OCI-LY3 (cell line): ENCODE data around the gene DDX10.
"Not testable (repeated sequence)": the region's sequence is repeated elsewhere in the genome, so short reads cannot be mapped to it uniquely, and the experiment has no call there.

ENCODE experiments used
- EZH2phosphoT487 ChIP-seq: fragments of 200-600 bp; shearing (Covaris generic); IDR thresholded peaks from 2 replicates; pipeline ENCODE4 v1.6.1; 2018; ENCODE audit warnings: antibody characterized with exemption, mixed run types, low read depth
- TF ChIP-seq, protein P1 (sequence below): fragments of 200-600, 300-600 bp; sonication (generic); IDR thresholded peaks from 2 replicates; pipeline ENCODE4 v1.5.1; 2014; ENCODE audit warnings: antibody characterized with exemption, low read length, low read depth

DNA sequence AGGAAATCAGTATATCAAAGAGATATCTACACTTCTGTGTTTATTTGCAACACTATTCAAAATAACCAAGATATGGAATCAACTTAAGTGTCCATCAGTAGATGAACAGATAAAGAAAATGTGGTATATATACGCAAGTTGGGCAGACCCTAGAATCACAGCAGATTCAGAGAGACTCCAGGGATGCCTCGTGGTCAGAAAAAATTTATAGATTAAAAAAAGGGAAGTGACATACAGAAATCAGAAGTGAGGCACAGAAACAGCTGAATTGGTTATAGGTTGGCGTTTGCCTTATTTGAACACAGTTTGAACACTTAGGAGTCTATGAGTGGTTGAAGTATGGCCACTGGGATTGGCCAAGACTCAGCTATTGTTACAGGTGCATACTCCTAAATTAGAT, 10.8 kb upstream of the DDX10 start:
- TF ChIP-seq, protein P1, sequence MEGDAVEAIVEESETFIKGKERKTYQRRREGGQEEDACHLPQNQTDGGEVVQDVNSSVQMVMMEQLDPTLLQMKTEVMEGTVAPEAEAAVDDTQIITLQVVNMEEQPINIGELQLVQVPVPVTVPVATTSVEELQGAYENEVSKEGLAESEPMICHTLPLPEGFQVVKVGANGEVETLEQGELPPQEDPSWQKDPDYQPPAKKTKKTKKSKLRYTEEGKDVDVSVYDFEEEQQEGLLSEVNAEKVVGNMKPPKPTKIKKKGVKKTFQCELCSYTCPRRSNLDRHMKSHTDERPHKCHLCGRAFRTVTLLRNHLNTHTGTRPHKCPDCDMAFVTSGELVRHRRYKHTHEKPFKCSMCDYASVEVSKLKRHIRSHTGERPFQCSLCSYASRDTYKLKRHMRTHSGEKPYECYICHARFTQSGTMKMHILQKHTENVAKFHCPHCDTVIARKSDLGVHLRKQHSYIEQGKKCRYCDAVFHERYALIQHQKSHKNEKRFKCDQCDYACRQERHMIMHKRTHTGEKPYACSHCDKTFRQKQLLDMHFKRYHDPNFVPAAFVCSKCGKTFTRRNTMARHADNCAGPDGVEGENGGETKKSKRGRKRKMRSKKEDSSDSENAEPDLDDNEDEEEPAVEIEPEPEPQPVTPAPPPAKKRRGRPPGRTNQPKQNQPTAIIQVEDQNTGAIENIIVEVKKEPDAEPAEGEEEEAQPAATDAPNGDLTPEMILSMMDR = not testable (repeated sequence)
- TF ChIP-seq EZH2phosphoT487 = not testable (repeated sequence)
